Natural killer cell treated with Interleukin-12 subunit alpha and Interleukin-12 subunit beta and Interleukin-15 and Interleukin-18, amount 100 ng/mL, for 72 hours (primary cell): ENCODE results near the gene CDK8. TPM values are rescaled to one million over a fixed set of nuclear protein-coding genes. Genes with fewer than 3 reads are reported as not detected.

ENCODE experiments used
- total RNA-seq, 2 donors: library from RNA; stranded (reverse); gene quantifications; one replicate each; pipeline ENCODE4 v1.2.3, GENCODE V29; 2022

The CDK8 gene
- total RNA-seq, 2 donors from 2014 or later = 16.3 to 17.0 TPM

Other genes with a start within 250 kb of the CDK8 start
- gene SHISA2, start 202.1 kb upstream of the CDK8 start, total RNA-seq = under 1 TPM; 0.17 to 0.67 TPM
- gene RNF6, start 31.8 kb upstream of the CDK8 start, total RNA-seq = 10 to 100 TPM; 37.7 to 64.4 TPM